HEK293 (cell line): ENCODE data around the gene OXGR1.
A peak's percentile ranks its signal among the peaks of the same experiment; 100 is the strongest.

Experiments
- CTCF ChIA-PET: fragments of 350-600 bp; formaldehyde crosslinking; extraction: SDS; loops from one replicate; lab custom pipeline; 2021; ENCODE audit warnings: antibody characterized with exemption; lab: Yijun Ruan, JAX
- POLR2A ChIA-PET: fragments of 300-600 bp; formaldehyde crosslinking; extraction: SDS; loops from one replicate; lab custom pipeline; 2020; ENCODE audit warnings: antibody characterized with exemption, inconsistent platforms; lab: Yijun Ruan, JAX
- H3K27ac ChIP-seq: fragments of 200-500 bp; sonication (Bioruptor generic); 2 replicates; pipeline ENCODE4 v1.5.1; 2014; ENCODE audit warnings: low read depth, low read length, control low read depth, inconsistent platforms; ENCODE audit errors: extremely low read depth
- H3K36me3 ChIP-seq, 2 experiments: fragments of 200-500 bp in 1 of 2; sonication (Bioruptor generic) in 1 of 2; 1 replicate in 1 of 2; 2 replicates in 1 of 2; pipeline ENCODE4 v1.5.1; 2014 to 2017; ENCODE audit warnings: inconsistent platforms in 2 of 2, low read length in 2 of 2; ENCODE audit not compliant: control insufficient read depth in 2 of 2, insufficient read depth in 1 of 2
- H3K4me1 ChIP-seq: fragments of 200-500 bp; sonication (Bioruptor generic); 2 replicates; pipeline ENCODE4 v1.5.1; 2014; ENCODE audit warnings: mild to moderate bottlenecking, low read length, inconsistent platforms; ENCODE audit not compliant: control insufficient read depth, insufficient read depth
- H3K4me3 ChIP-seq: 2 replicates; pipeline ENCODE4 v1.5.1; 2011; ENCODE audit warnings: low read depth, mild to moderate bottlenecking, control low read depth, low read length, moderate library complexity
- H3K9me3 ChIP-seq: fragments of 200-500 bp; sonication (Bioruptor generic); 2 replicates; pipeline ENCODE4 v1.5.1; 2014; ENCODE audit warnings: low read depth, low read length, inconsistent platforms; ENCODE audit not compliant: control insufficient read depth, insufficient read depth
- FEZF1 ChIP-seq: fragments of 450-650 bp; formaldehyde crosslinking; IDR thresholded peaks from 2 replicates; pipeline ENCODE4 v1.5.1; 2016; ENCODE audit warnings: missing biosample characterization, missing genetic modification characterization
- GLIS1 ChIP-seq: fragments of 450-650 bp; formaldehyde crosslinking; IDR thresholded peaks from 2 replicates; pipeline ENCODE4 v1.5.1; 2016; ENCODE audit warnings: missing biosample characterization, missing genetic modification characterization
- HOXD13 ChIP-seq: sonication (generic); formaldehyde crosslinking; IDR thresholded peaks from 2 replicates; pipeline ENCODE4 v1.8.0; 2022; ENCODE audit warnings: missing genetic modification reagents, borderline replicate concordance
- ZNF324 ChIP-seq: fragments of 450-650 bp; formaldehyde crosslinking; IDR thresholded peaks from 2 replicates; pipeline ENCODE4 v1.5.1; 2016; ENCODE audit warnings: missing biosample characterization, missing genetic modification characterization
- ZNF354C ChIP-seq: fragments of 450-650 bp; formaldehyde crosslinking; IDR thresholded peaks from 2 replicates; pipeline ENCODE4 v1.5.1; 2016; ENCODE audit warnings: missing biosample characterization, missing genetic modification characterization, low read depth, borderline replicate concordance
- ZNF423 ChIP-seq: fragments of 450-650 bp; formaldehyde crosslinking; IDR thresholded peaks from 2 replicates; pipeline ENCODE4 v1.5.1; 2016; ENCODE audit warnings: missing biosample characterization, missing genetic modification characterization
- ZNF514 ChIP-seq: fragments of 450-650 bp; formaldehyde crosslinking; IDR thresholded peaks from 2 replicates; pipeline ENCODE4 v1.5.1; 2016; ENCODE audit warnings: missing biosample characterization, missing genetic modification characterization
- ZNF777 ChIP-seq: fragments of 450-650 bp; formaldehyde crosslinking; IDR thresholded peaks from 2 replicates; pipeline ENCODE4 v1.5.1; 2017; ENCODE audit warnings: missing biosample characterization, missing genetic modification characterization, borderline replicate concordance
- ZNF785 ChIP-seq: fragments of 450-650 bp; formaldehyde crosslinking; IDR thresholded peaks from 2 replicates; pipeline ENCODE4 v1.5.1; 2016; ENCODE audit warnings: missing biosample characterization, missing genetic modification characterization
- ZNF792 ChIP-seq: fragments of 450-650 bp; formaldehyde crosslinking; IDR thresholded peaks from 2 replicates; pipeline ENCODE4 v1.5.1; 2016; ENCODE audit warnings: missing biosample characterization, missing genetic modification characterization
- TF ChIP-seq, protein P1 (sequence below): fragments of 450-650 bp; formaldehyde crosslinking; IDR thresholded peaks from 2 replicates; pipeline ENCODE4 v1.5.1; 2016; ENCODE audit warnings: missing biosample characterization, missing genetic modification characterization
- TF ChIP-seq, protein P2 (sequence below): fragments of 450-650 bp; formaldehyde crosslinking; IDR thresholded peaks from 2 replicates; pipeline ENCODE4 v1.5.1; 2016; ENCODE audit warnings: missing biosample characterization, missing genetic modification characterization
- TF ChIP-seq, protein P3 (sequence below): fragments of 450-650 bp; formaldehyde crosslinking; IDR thresholded peaks from 2 replicates; pipeline ENCODE4 v1.5.1; 2017; ENCODE audit warnings: missing biosample characterization, mild to moderate bottlenecking, missing genetic modification characterization, moderate library complexity
- TF ChIP-seq, protein P4 (sequence below): fragments of 450-650 bp; formaldehyde crosslinking; IDR thresholded peaks from 2 replicates; pipeline ENCODE4 v1.5.1; 2016; ENCODE audit warnings: missing biosample characterization, missing genetic modification characterization

OXGR1 gene

DNA sequence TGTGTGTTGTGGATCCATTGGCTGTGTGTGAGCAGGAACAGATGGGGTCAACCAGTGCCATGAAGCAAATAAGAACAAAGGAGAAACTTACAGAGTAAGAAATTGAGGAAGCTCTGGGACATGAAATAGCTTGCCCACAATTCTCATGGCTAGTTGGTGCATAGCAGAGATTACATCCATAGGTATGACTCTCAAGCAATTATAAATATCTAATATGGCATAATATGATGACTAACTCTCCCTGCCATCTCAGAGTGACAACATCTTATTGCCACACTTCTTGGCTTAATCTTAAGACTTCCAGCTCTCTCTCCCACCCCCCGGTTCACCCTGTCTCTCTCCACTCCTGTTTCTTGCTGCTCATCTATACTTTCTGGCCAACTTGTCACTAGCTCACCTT lies 53.3 kb downstream of the OXGR1 start (continued):
- TF ChIP-seq, protein P1, sequence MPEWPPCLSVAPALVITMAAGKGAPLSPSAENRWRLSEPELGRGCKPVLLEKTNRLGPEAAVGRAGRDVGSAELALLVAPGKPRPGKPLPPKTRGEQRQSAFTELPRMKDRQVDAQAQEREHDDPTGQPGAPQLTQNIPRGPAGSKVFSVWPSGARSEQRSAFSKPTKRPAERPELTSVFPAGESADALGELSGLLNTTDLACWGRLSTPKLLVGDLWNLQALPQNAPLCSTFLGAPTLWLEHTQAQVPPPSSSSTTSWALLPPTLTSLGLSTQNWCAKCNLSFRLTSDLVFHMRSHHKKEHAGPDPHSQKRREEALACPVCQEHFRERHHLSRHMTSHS (tag by site-specific recombination), result no peak
- TF ChIP-seq ZNF514 (tag by site-specific recombination), result no peak
- no peak for TF ChIP-seq ZNF423 (tag by site-specific recombination)
- TF ChIP-seq ZNF354C (tag by site-specific recombination), result no peak
- no peak for TF ChIP-seq ZNF792 (tag by site-specific recombination)
- TF ChIP-seq ZNF324 (tag by site-specific recombination), result no peak
- no peak for TF ChIP-seq ZNF785 (tag by site-specific recombination)
- TF ChIP-seq, all 188 proteins: peak for 0

DNA sequence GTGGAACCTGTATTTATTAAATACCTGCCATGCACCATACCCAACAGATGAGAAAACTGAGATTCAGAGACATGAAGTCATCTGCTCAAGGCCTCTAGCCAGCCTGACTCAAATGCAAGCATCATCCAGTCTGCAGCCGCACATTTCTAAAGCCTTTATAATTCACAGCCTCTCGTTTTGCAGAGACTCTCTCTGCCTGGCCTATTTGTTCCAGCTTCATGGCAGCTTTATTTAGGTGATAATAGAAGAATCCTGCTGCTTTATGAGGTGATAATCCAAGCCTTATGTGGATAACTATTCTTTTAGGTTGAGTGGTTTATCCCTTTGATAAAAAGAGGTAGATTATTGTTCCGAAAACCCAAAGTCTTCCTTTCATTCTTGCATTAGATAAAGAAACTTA lies 58.4 kb downstream of the OXGR1 start:
- Histone ChIP-seq H3K4me3 (no peak overlapping the region), H3K27ac (no peak overlapping the region), H3K36me3 (no peaks in the 10 kb centered on the region), H3K9me3 (no peaks in the 10 kb centered on the region), H3K4me1 (no peaks in the 10 kb centered on the region)
- ChIA-PET CTCF (no interaction called here), POLR2A (no interaction called here)
- TF ChIP-seq GLIS1 (tag by site-specific recombination) (no peak), HOXD13 (CRISPR knock-in tag) (no peak), FEZF1 (peak; percentile 40; the same call in 1 of the 2 replicates), ZNF777 (tag by site-specific recombination) (no peak)
- TF ChIP-seq, protein P2, sequence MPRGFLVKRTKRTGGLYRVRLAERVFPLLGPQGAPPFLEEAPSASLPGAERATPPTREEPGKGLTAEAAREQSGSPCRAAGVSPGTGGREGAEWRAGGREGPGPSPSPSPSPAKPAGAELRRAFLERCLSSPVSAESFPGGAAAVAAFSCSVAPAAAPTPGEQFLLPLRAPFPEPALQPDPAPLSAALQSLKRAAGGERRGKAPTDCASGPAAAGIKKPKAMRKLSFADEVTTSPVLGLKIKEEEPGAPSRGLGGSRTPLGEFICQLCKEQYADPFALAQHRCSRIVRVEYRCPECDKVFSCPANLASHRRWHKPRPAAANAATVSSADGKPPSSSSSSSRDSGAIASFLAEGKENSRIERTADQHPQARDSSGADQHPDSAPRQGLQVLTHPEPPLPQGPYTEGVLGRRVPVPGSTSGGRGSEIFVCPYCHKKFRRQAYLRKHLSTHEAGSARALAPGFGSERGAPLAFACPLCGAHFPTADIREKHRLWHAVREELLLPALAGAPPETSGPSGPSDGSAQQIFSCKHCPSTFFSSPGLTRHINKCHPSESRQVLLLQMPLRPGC (tag by site-specific recombination), result no peak
- TF ChIP-seq, protein P3, sequence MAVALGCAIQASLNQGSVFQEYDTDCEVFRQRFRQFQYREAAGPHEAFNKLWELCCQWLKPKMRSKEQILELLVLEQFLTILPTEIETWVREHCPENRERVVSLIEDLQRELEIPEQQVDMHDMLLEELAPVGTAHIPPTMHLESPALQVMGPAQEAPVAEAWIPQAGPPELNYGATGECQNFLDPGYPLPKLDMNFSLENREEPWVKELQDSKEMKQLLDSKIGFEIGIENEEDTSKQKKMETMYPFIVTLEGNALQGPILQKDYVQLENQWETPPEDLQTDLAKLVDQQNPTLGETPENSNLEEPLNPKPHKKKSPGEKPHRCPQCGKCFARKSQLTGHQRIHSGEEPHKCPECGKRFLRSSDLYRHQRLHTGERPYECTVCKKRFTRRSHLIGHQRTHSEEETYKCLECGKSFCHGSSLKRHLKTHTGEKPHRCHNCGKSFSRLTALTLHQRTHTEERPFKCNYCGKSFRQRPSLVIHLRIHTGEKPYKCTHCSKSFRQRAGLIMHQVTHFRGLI (tag by site-specific recombination), result no peak
- TF ChIP-seq, protein P4, sequence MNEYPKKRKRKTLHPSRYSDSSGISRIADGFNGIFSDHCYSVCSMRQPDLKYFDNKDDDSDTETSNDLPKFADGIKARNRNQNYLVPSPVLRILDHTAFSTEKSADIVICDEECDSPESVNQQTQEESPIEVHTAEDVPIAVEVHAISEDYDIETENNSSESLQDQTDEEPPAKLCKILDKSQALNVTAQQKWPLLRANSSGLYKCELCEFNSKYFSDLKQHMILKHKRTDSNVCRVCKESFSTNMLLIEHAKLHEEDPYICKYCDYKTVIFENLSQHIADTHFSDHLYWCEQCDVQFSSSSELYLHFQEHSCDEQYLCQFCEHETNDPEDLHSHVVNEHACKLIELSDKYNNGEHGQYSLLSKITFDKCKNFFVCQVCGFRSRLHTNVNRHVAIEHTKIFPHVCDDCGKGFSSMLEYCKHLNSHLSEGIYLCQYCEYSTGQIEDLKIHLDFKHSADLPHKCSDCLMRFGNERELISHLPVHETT (tag by site-specific recombination), result no peak
